SK-N-SH (cell line): ENCODE results near the gene GRIPAP1.

ENCODE experiments used
- EZH2phosphoT487 ChIP-seq: fragments of 200-600 bp; sonication (generic); IDR thresholded peaks from 2 replicates; pipeline ENCODE4 v1.6.1; 2017; ENCODE audit warnings: low read depth, mixed run types, mild to moderate bottlenecking, antibody characterized with exemption, moderate library complexity, borderline replicate concordance
- MAX ChIP-seq: IDR thresholded peaks from 2 replicates; pipeline ENCODE4 v1.4.0; 2012; ENCODE audit warnings: low read depth
- REST ChIP-seq: IDR thresholded peaks from 2 replicates; pipeline ENCODE4 v1.6.1; 2012; ENCODE audit warnings: mild to moderate bottlenecking, low read depth, low read length, moderate library complexity
- TF ChIP-seq, protein P1 (sequence below): fragments of 200-600 bp; sonication (generic); IDR thresholded peaks from 2 replicates; pipeline ENCODE4 v1.6.1; 2017; ENCODE audit warnings: antibody characterized with exemption, mild to moderate bottlenecking, moderate library complexity

DNA sequence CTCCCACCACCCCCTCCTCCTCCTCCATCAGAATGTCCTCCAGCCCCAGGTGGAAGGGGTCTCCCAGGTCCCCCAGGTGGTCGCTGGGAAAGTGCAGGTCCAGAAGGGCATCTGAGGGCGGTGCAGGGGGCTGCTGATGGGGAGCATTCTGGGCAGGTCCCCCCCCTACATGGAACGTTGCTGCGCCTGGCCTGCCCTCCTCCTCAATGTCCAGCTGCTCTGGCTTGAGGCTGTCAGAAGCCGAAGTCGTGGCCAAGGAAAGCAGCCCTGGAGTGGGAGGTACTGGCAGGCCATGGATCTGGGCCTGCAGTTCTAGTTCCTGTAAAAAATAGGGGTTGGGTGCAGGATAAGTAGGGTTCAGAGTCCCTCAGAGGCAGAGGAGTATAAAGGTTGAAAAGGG is 28.2 kb upstream of the GRIPAP1 start:
- TF ChIP-seq EZH2phosphoT487 (no peak), REST (no peak), MAX (no peak)
- TF ChIP-seq, protein P1, sequence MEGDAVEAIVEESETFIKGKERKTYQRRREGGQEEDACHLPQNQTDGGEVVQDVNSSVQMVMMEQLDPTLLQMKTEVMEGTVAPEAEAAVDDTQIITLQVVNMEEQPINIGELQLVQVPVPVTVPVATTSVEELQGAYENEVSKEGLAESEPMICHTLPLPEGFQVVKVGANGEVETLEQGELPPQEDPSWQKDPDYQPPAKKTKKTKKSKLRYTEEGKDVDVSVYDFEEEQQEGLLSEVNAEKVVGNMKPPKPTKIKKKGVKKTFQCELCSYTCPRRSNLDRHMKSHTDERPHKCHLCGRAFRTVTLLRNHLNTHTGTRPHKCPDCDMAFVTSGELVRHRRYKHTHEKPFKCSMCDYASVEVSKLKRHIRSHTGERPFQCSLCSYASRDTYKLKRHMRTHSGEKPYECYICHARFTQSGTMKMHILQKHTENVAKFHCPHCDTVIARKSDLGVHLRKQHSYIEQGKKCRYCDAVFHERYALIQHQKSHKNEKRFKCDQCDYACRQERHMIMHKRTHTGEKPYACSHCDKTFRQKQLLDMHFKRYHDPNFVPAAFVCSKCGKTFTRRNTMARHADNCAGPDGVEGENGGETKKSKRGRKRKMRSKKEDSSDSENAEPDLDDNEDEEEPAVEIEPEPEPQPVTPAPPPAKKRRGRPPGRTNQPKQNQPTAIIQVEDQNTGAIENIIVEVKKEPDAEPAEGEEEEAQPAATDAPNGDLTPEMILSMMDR: no peak
